HG03135 (cell line): ENCODE results near the gene KRT83.
"Not testable (repeated sequence)": the region's sequence is repeated elsewhere in the genome, so short reads cannot be mapped to it uniquely, and the experiment has no call there.

Source experiments
- ATAC-seq: cut with Tn5 transposase; IDR thresholded peaks from one replicate; pipeline ENCODE4 v1.9.1; 2021; ENCODE audit warnings: mild to moderate bottlenecking, moderate library complexity; ENCODE audit not compliant: unreplicated experiment

The KRT83 gene

GRCh38 chr12:52333321-52333720 lies 12.1 kb upstream of the KRT83 start:
- ATAC-seq, result no peak

GRCh38 chr12:52332381-52332780 lies 11.2 kb upstream of the KRT83 start:
- no peak for ATAC-seq

- no peak for ATAC-seq
These were observed 10.6 kb upstream of the KRT83 start for GRCh38 chr12:52331833-52332232.

- no peak for ATAC-seq
These were observed 9.8 kb upstream of the KRT83 start for GRCh38 chr12:52331039-52331438.

GRCh38 chr12:52327830-52328500 lies 6.8 kb upstream of the KRT83 start:
- no peak for ATAC-seq

- peak; percentile 92 for ATAC-seq
These were observed 6.0 kb upstream of the KRT83 start for GRCh38 chr12:52327052-52327829.

- no peak for ATAC-seq
These were observed 2.9 kb upstream of the KRT83 start for GRCh38 chr12:52324153-52324444.

- no peak for ATAC-seq
These were observed 2.4 kb upstream of the KRT83 start for GRCh38 chr12:52323416-52324152.

GRCh38 chr12:52323001-52323400 lies 1.8 kb upstream of the KRT83 start:
- ATAC-seq, result no peak

- no peak for ATAC-seq
These were observed 871 bp upstream of the KRT83 start for GRCh38 chr12:52322069-52322468.

- ATAC-seq, result no peak
These were observed 220 bp upstream of the KRT83 start for GRCh38 chr12:52321418-52321817.

GRCh38 chr12:52319097-52319496 lies 2.1 kb downstream of the KRT83 start:
- no peak for ATAC-seq

GRCh38 chr12:52318241-52318990 lies 2.8 kb downstream of the KRT83 start:
- no peak for ATAC-seq

GRCh38 chr12:52317468-52318052 lies 3.6 kb downstream of the KRT83 start:
- no peak for ATAC-seq

- ATAC-seq, result no peak
These were observed 4.5 kb downstream of the KRT83 start for GRCh38 chr12:52316701-52317100.

- ATAC-seq, result no peak
These were observed 4.9 kb downstream of the KRT83 start for GRCh38 chr12:52316290-52316689.

- not testable (repeated sequence) for ATAC-seq
These were observed 5.5 kb downstream of the KRT83 start for GRCh38 chr12:52315721-52316120.

GRCh38 chr12:52314511-52314910 lies 6.7 kb downstream of the KRT83 start:
- no peak for ATAC-seq

GRCh38 chr12:52313926-52314325 lies 7.3 kb downstream of the KRT83 start:
- no peak for ATAC-seq

GRCh38 chr12:52313461-52313860 lies 7.7 kb downstream of the KRT83 start:
- no peak for ATAC-seq

GRCh38 chr12:52312086-52312485 lies 9.1 kb downstream of the KRT83 start:
- no peak for ATAC-seq
